Measurements from ENCODE around the gene FYB2. TPM values are rescaled to one million over a fixed set of nuclear protein-coding genes. Genes with fewer than 3 reads are reported as not detected.

FYB2 gene
- total RNA-seq, 1 experiment from 2014 or later: 0.48 TPM

DNA sequence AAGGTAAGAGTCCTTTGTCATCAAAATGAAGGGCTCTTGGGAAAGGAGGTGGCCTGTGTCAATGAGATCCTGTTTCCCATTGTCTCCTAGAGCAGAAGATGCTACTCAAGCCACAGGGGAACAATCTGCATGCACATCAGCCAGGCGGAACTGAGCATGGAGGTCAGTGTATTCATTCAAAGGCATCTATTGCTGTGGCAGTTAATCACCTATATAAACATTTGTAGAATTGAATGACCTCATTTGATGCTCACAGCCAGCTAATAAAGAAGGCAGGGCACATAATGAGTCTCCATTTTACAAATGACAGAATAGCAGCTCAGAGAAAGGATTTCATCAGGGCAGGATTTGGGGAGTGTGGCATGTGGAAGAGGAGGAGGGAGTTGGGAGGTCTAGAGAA lies 5.7 kb upstream of the FYB2 start:
- no peak overlapping the region for H2BK12ac ChIP-seq (ENCODE audit: insufficient read length, low read depth, low read length)
- no peak overlapping the region for H2BK20ac ChIP-seq (ENCODE audit: low read depth, low read length, poor library complexity, severe bottlenecking)
- no peaks in the 10 kb centered on the region for H3K23me2 ChIP-seq (ENCODE audit: insufficient read length, low read depth, low read length, poor library complexity, severe bottlenecking)
- H3K9me3 ChIP-seq (ENCODE audit: control insufficient read depth, low read depth, low read length): no peaks in the 10 kb centered on the region
- no CpG with 5 or more reads among the region's 1 CpG for WGBS (ENCODE audit: extremely low coverage, insufficient read length, low lambda C conversion rate)
- H3K4me1 ChIP-seq (ENCODE audit: insufficient read depth, low read length): no peaks in the 10 kb centered on the region
- H2BK5ac ChIP-seq (ENCODE audit: insufficient read length, low read length): no peak overlapping the region
- H4K5ac ChIP-seq (ENCODE audit: insufficient read length, low read depth, low read length): no peak overlapping the region
- H2BK120ac ChIP-seq (ENCODE audit: low read depth, low read length, poor library complexity, severe bottlenecking): no peak overlapping the region
- no peak overlapping the region for H3K14ac ChIP-seq (ENCODE audit: insufficient read depth, low read length)
- TF ChIP-seq, protein P1, sequence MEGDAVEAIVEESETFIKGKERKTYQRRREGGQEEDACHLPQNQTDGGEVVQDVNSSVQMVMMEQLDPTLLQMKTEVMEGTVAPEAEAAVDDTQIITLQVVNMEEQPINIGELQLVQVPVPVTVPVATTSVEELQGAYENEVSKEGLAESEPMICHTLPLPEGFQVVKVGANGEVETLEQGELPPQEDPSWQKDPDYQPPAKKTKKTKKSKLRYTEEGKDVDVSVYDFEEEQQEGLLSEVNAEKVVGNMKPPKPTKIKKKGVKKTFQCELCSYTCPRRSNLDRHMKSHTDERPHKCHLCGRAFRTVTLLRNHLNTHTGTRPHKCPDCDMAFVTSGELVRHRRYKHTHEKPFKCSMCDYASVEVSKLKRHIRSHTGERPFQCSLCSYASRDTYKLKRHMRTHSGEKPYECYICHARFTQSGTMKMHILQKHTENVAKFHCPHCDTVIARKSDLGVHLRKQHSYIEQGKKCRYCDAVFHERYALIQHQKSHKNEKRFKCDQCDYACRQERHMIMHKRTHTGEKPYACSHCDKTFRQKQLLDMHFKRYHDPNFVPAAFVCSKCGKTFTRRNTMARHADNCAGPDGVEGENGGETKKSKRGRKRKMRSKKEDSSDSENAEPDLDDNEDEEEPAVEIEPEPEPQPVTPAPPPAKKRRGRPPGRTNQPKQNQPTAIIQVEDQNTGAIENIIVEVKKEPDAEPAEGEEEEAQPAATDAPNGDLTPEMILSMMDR (conservative IDR thresholded peaks at IDR 0.05): no peak
- Mint-ChIP-seq H3K4me3 (no peak overlapping the region), H3K9me3 (no peaks in the 10 kb centered on the region), H3K27me3 (ENCODE audit: low read depth) (peaks cover 23% of the 10 kb centered on the region), H3K27ac (no peak overlapping the region), H3K36me3 (ENCODE audit: insufficient read depth in 1 of 3, low read depth in 3 of 3) (no peaks in the 10 kb centered on the region), H3K4me1 (peaks cover 15 to 19% of the 10 kb centered on the region in 2 experiments)
- no peak overlapping the region for H2BK15ac ChIP-seq (ENCODE audit: low read depth, low read length)
- no peak overlapping the region for H3K23ac ChIP-seq (ENCODE audit: insufficient read length, low read depth, low read length)
- no peak overlapping the region for H2AFZ ChIP-seq (ENCODE audit: low read length)
- no peak overlapping the region for H3K27ac ChIP-seq (ENCODE audit: insufficient read length, low read depth, low read length)
- no peaks in the 10 kb centered on the region for H3K79me1 ChIP-seq (ENCODE audit: insufficient read depth, low read depth, low read length, poor library complexity, severe bottlenecking)
- H3T11ph ChIP-seq (ENCODE audit: low read length): no peak overlapping the region
- no peak overlapping the region for H3K9ac ChIP-seq (ENCODE audit: extremely low read depth, insufficient read length, low read length)
- H3K79me2 ChIP-seq (ENCODE audit: insufficient read depth, low read length): no peaks in the 10 kb centered on the region
- no peak overlapping the region for H3K18ac ChIP-seq (ENCODE audit: insufficient read length, low read depth, low read length)
- H3K56ac ChIP-seq (ENCODE audit: insufficient read length, low read depth, low read length): no peak overlapping the region
- H4K91ac ChIP-seq (ENCODE audit: insufficient read length, low read depth, low read length): no peak overlapping the region
- no peaks in the 10 kb centered on the region for H3K27me3 ChIP-seq (ENCODE audit: insufficient read depth, low read length)
- H3K4me2 ChIP-seq (ENCODE audit: insufficient read depth, insufficient read length, low read length): no peak overlapping the region
- H2AK5ac ChIP-seq (ENCODE audit: insufficient read length, low read length): no peak overlapping the region
- H4K8ac ChIP-seq (replicated peaks; ENCODE audit: insufficient read length, low read depth, low read length): no peak overlapping the region
- H3K4ac ChIP-seq (ENCODE audit: low read depth, low read length): no peak overlapping the region
- no peak for DNase-seq
- H4K20me1 ChIP-seq (ENCODE audit: control insufficient read depth, insufficient read depth, insufficient read length): no peaks in the 10 kb centered on the region

Data from H9 (cell line).